Neural progenitor cell (in vitro differentiated cells): ENCODE results near the gene NPY1R. TPM values are rescaled to one million over a fixed set of nuclear protein-coding genes. Genes with fewer than 3 reads are reported as not detected.

Experiments
- DNase-seq: peaks from one replicate; pipeline ENCODE4 v3.0.0-alpha.2; 2016; ENCODE audit warnings: low spot score
- H2AFZ ChIP-seq: fragments of 200-600 bp; sonication (generic); replicated peaks from 2 replicates; pipeline ENCODE4 v1.6.1; 2016; ENCODE audit warnings: antibody characterized with exemption
- H3F3A ChIP-seq: fragments of 200-600 bp; sonication (generic); 2 replicates; pipeline ENCODE4 v1.6.1; 2016; ENCODE audit warnings: antibody characterized with exemption, low read depth
- H3K27ac ChIP-seq: fragments of 200-600 bp; sonication (generic); 2 replicates; pipeline ENCODE4 v1.5.1; 2016; ENCODE audit warnings: mild to moderate bottlenecking
- H3K27me3 ChIP-seq: fragments of 200-600 bp; sonication (generic); 2 replicates; pipeline ENCODE4 v1.6.1; 2016; ENCODE audit warnings: mild to moderate bottlenecking, moderate library complexity
- H3K36me3 ChIP-seq: fragments of 200-600 bp; sonication (generic); 2 replicates; pipeline ENCODE4 v1.5.1; 2016
- H3K4me1 ChIP-seq: fragments of 200-600 bp; sonication (generic); 2 replicates; pipeline ENCODE4 v1.6.1; 2016; ENCODE audit warnings: mixed run types
- H3K4me2 ChIP-seq: fragments of 200-600 bp; sonication (generic); 2 replicates; pipeline ENCODE4 v1.6.1; 2016
- H3K4me3 ChIP-seq: fragments of 200-600 bp; sonication (generic); 2 replicates; pipeline ENCODE4 v1.5.1; 2016
- H3K79me2 ChIP-seq: fragments of 200-600 bp; sonication (generic); 2 replicates; pipeline ENCODE4 v1.6.1; 2016; ENCODE audit warnings: low read depth
- H3K9ac ChIP-seq: fragments of 200-600 bp; sonication (generic); 2 replicates; pipeline ENCODE4 v1.6.1; 2016
- H3K9me3 ChIP-seq: fragments of 200-600 bp; sonication (generic); 2 replicates; pipeline ENCODE4 v1.5.1; 2016; ENCODE audit warnings: low read depth
- H4K20me1 ChIP-seq: fragments of 200-600 bp; sonication (generic); 2 replicates; pipeline ENCODE4 v1.6.1; 2016; ENCODE audit warnings: low read depth
- H3K27ac Mint-ChIP-seq: 3 replicates; pipeline ENCODE4 v1.8.0; 2021; ENCODE audit warnings: mixed read lengths
- H3K27me3 Mint-ChIP-seq: 2 replicates; pipeline ENCODE4 v1.8.0; 2022; ENCODE audit warnings: low read depth, mild to moderate bottlenecking, inconsistent platforms, moderate library complexity, mixed read lengths; ENCODE audit not compliant: insufficient read depth
- H3K36me3 Mint-ChIP-seq: 3 replicates; pipeline ENCODE4 v1.8.0; 2021; ENCODE audit warnings: mixed read lengths
- H3K4me1 Mint-ChIP-seq: 3 replicates; pipeline ENCODE4 v1.8.0; 2021; ENCODE audit warnings: mixed read lengths
- H3K4me3 Mint-ChIP-seq: 3 replicates; pipeline ENCODE4 v1.8.0; 2021; ENCODE audit warnings: mild to moderate bottlenecking, moderate library complexity, mixed read lengths
- H3K9me3 Mint-ChIP-seq: 3 replicates; pipeline ENCODE4 v1.8.0; 2020; ENCODE audit warnings: mixed read lengths
- EZH2 ChIP-seq: fragments of 200-600 bp; sonication (generic); IDR thresholded peaks from 2 replicates; pipeline ENCODE4 v1.6.1; 2017; ENCODE audit warnings: antibody characterized with exemption, mild to moderate bottlenecking, moderate library complexity
- EZH2phosphoT487 ChIP-seq: fragments of 200-600 bp; sonication (generic); IDR thresholded peaks from 2 replicates; pipeline ENCODE4 v1.6.1; 2017; ENCODE audit warnings: antibody characterized with exemption
- total RNA-seq: library from RNA; depleted of rRNA; stranded (reverse); fragments of >200 nt; gene quantifications from 2 replicates; pipeline ENCODE4 v1.2.3, GENCODE V29; 2015; ENCODE audit warnings: low replicate concordance
- TF ChIP-seq, protein P1 (sequence below): fragments of 200-600 bp; sonication (generic); IDR thresholded peaks from 2 replicates; pipeline ENCODE4 v1.5.1; 2017; ENCODE audit warnings: antibody characterized with exemption, mild to moderate bottlenecking

The NPY1R gene
- total RNA-seq, 1 donor from 2014 or later = 7.9 TPM

DNA sequence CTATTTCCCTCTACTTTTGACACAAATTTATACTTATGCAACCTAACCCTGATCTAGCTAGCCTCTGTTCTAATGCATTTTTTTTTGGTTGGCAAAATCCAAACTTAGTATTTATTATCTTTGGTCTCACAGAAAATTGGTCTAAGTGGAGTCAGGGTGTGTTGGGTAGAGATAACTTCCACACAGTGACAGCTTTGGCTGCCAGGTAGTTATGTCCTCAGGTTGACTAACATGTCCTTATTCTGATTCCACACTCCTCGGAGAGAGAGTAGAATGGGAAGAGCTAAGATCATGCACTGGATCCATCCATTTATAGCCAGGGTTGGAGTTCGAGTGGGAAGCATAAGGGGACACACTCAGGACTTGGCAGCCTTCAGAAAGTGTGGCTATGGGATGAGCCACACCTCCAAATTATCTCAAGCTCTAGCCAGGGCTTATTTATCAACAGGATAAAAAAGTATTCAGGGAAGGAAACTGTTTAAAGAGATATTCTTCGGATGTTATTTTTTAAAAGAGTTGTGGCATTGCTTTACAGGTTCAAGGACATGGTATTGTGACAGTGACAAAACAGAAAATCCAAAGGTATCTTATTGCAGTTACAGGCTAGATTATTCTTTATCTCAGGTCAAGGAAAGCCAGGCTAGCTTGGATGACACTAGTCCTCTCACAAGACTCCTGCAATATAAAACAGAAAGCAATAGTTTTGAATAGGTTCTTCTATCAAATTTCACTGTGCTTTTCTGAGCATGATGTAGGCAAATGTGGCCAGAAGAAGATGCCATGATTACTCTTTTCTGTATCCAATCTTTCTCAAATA, 51.5 kb downstream of the NPY1R start:
- H3K79me2 ChIP-seq = no peaks in the 10 kb centered on the region
- H3K9ac ChIP-seq = no peak overlapping the region
- no peaks in the 10 kb centered on the region for H3K27me3 Mint-ChIP-seq
- H3K4me1 ChIP-seq = no peaks in the 10 kb centered on the region
- no peak overlapping the region for H3K4me3 Mint-ChIP-seq
- H3K9me3 Mint-ChIP-seq = no peaks in the 10 kb centered on the region
- H3K4me3 ChIP-seq = no peak overlapping the region
- H3K36me3 Mint-ChIP-seq = no peaks in the 10 kb centered on the region
- H3K27ac Mint-ChIP-seq = no peak overlapping the region
- no peak overlapping the region for H3K27ac ChIP-seq
- no peaks in the 10 kb centered on the region for H3K9me3 ChIP-seq
- no peaks in the 10 kb centered on the region for H3K27me3 ChIP-seq
- TF ChIP-seq, protein P1, sequence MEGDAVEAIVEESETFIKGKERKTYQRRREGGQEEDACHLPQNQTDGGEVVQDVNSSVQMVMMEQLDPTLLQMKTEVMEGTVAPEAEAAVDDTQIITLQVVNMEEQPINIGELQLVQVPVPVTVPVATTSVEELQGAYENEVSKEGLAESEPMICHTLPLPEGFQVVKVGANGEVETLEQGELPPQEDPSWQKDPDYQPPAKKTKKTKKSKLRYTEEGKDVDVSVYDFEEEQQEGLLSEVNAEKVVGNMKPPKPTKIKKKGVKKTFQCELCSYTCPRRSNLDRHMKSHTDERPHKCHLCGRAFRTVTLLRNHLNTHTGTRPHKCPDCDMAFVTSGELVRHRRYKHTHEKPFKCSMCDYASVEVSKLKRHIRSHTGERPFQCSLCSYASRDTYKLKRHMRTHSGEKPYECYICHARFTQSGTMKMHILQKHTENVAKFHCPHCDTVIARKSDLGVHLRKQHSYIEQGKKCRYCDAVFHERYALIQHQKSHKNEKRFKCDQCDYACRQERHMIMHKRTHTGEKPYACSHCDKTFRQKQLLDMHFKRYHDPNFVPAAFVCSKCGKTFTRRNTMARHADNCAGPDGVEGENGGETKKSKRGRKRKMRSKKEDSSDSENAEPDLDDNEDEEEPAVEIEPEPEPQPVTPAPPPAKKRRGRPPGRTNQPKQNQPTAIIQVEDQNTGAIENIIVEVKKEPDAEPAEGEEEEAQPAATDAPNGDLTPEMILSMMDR = no peak
- no peak for TF ChIP-seq EZH2phosphoT487
- TF ChIP-seq EZH2 = no peak
- no peaks in the 10 kb centered on the region for H3K4me1 Mint-ChIP-seq
- no peaks in the 10 kb centered on the region for H3F3A ChIP-seq
- H4K20me1 ChIP-seq = no peaks in the 10 kb centered on the region
- no peaks in the 10 kb centered on the region for H3K36me3 ChIP-seq
- H3K4me2 ChIP-seq = no peak overlapping the region
- no peak for DNase-seq
- H2AFZ ChIP-seq = no peak overlapping the region

DNA sequence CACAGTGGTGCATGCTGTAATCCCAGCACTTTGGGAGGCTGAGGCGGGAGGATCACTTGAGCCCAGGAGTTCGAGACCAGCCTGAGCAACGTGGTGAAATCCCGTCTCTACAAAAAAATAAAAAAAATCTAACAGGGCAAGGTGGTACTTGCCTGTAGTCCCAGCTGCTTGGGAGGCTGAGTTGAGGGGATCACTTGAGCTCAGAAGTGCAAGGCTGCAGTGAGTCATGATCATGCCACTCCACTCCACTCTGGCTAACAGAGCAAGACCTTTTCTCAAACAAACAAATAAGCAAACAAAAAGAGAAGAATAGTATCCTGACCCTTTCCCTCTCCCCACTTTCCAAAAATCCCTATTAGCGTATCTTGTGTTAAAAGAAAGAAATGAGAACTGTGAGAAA, 52.7 kb downstream of the NPY1R start:
- no peaks in the 10 kb centered on the region for H3K27me3 Mint-ChIP-seq
- no peak overlapping the region for H3K9ac ChIP-seq
- no peaks in the 10 kb centered on the region for H3K36me3 Mint-ChIP-seq
- no peaks in the 10 kb centered on the region for H3K9me3 ChIP-seq
- no peaks in the 10 kb centered on the region for H3F3A ChIP-seq
- H3K4me3 Mint-ChIP-seq = no peak overlapping the region
- H3K4me1 ChIP-seq = no peaks in the 10 kb centered on the region
- no peak overlapping the region for H3K4me3 ChIP-seq
- no peaks in the 10 kb centered on the region for H4K20me1 ChIP-seq
- H3K27me3 ChIP-seq = no peaks in the 10 kb centered on the region
- no peak overlapping the region for H3K27ac Mint-ChIP-seq
- H3K9me3 Mint-ChIP-seq = no peaks in the 10 kb centered on the region
- no peak for DNase-seq
- no peaks in the 10 kb centered on the region for H3K36me3 ChIP-seq
- H3K79me2 ChIP-seq = no peaks in the 10 kb centered on the region
- no peak overlapping the region for H3K27ac ChIP-seq
- H3K4me1 Mint-ChIP-seq = no peaks in the 10 kb centered on the region
- H3K4me2 ChIP-seq = no peak overlapping the region
- H2AFZ ChIP-seq = no peak overlapping the region
- TF ChIP-seq EZH2 = no peak
- no peak for TF ChIP-seq EZH2phosphoT487
- TF ChIP-seq, protein P1 = no peak

DNA sequence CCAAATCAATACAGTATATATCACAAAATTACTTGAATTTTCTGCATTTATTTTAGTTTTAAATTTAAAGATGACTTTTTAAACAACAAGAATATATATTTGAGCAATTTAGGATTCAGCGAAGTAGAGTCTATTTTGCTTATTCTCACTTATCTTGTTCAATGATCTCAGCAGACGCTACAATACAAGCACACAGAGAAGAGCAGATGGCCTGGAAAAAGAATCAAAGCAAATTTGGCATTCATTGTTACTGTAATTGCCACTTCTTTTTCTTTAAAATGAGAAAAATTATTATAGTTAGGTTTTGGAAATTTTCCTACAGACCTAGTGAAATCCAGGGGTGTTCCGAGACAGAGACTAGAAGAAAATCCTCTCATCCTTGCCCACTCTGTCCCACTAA, 57.5 kb downstream of the NPY1R start:
- no peak for DNase-seq
- TF ChIP-seq EZH2phosphoT487 = no peak
- no peak for TF ChIP-seq EZH2
- TF ChIP-seq, protein P1 = no peak
- Histone ChIP-seq H4K20me1 (no peaks in the 10 kb centered on the region), H3K9me3 (no peaks in the 10 kb centered on the region), H3K36me3 (no peaks in the 10 kb centered on the region), H3K4me3 (no peak overlapping the region), H3K27me3 (no peaks in the 10 kb centered on the region), H3K4me2 (no peak overlapping the region), H3K4me1 (no peaks in the 10 kb centered on the region), H3F3A (no peaks in the 10 kb centered on the region), H3K9ac (no peak overlapping the region), H3K79me2 (no peaks in the 10 kb centered on the region), H3K27ac (no peak overlapping the region), H2AFZ (no peak overlapping the region)
- no peak overlapping the region for H3K4me3 Mint-ChIP-seq
- peaks cover 2% of the 10 kb centered on the region for H3K27me3 Mint-ChIP-seq
- no peak overlapping the region for H3K27ac Mint-ChIP-seq
- H3K36me3 Mint-ChIP-seq = no peaks in the 10 kb centered on the region
- H3K9me3 Mint-ChIP-seq = no peaks in the 10 kb centered on the region
- H3K4me1 Mint-ChIP-seq = no peaks in the 10 kb centered on the region

Other genes starting within 250 kb of the NPY1R start
- gene NAF1, start 165.7 kb downstream of the NPY1R start, total RNA-seq = 18.1 and 21.1 TPM in 2 replicates
- gene NPY5R, start 11.3 kb upstream of the NPY1R start, total RNA-seq = 1.1 and 1.3 TPM in 2 replicates
- gene TKTL2, start 141.2 kb upstream of the NPY1R start, total RNA-seq = 0.06 TPM in 1 of 2 replicates, not detected in the other
- 45.2 and 78.5 TPM in 2 replicates for gene TMA16, start 162.1 kb upstream of the NPY1R start, total RNA-seq